ENCODE results near the gene TMEM131. TPM values are rescaled to one million over a fixed set of nuclear protein-coding genes. Genes with fewer than 3 reads are reported as not detected.
"Not testable (repeated sequence)": the region's sequence is repeated elsewhere in the genome, so short reads cannot be mapped to it uniquely, and the experiment has no call there.

The TMEM131 gene
- total RNA-seq, 2 donors from 2014 or later = 39.0 to 43.0 TPM

- H3K27ac ChIP-seq (ENCODE audit: low read depth, low read length) = no peak overlapping the region
- no peak overlapping the region for H3K27ac Mint-ChIP-seq
- 100% methylated on average over 1 of the region's 1 CpG for WGBS, 2 experiments (ENCODE audit: insufficient coverage in 1 of 2, insufficient read length in 1 of 2)
- H3K4me3 ChIP-seq (ENCODE audit: low read length) = no peak overlapping the region
- no peaks in the 10 kb centered on the region for H3K9me3 ChIP-seq (ENCODE audit: control insufficient read depth, low read length)
- H3K9me3 Mint-ChIP-seq = no peaks in the 10 kb centered on the region
- H3K27me3 Mint-ChIP-seq (ENCODE audit: insufficient read depth) = no peaks in the 10 kb centered on the region
- no peaks in the 10 kb centered on the region for H3K27me3 ChIP-seq (ENCODE audit: control insufficient read depth, insufficient read depth, low read length, poor library complexity, severe bottlenecking)
- DNase-seq = no peak
- H3K36me3 Mint-ChIP-seq (ENCODE audit: low read depth) = peaks cover 10% of the 10 kb centered on the region
- no peak for TF ChIP-seq CTCF (conservative IDR thresholded peaks at IDR 0.05)
- H3K4me3 Mint-ChIP-seq = no peak overlapping the region
- H3K4me1 ChIP-seq (ENCODE audit: control insufficient read depth, insufficient read depth, low read length) = no peaks in the 10 kb centered on the region
- H3K9ac ChIP-seq (ENCODE audit: extremely low read depth, low read length, poor library complexity, severe bottlenecking) = no peak overlapping the region
- peaks cover 46% of the 10 kb centered on the region for H3K36me3 ChIP-seq (ENCODE audit: control insufficient read depth, insufficient read depth, low read length)
- peaks cover 5% of the 10 kb centered on the region for H3K4me1 Mint-ChIP-seq
These were observed 90.5 kb downstream of the TMEM131 start for GRCh38 chr2:97905294-97905693.

GRCh38 chr2:97901862-97902261 lies 93.9 kb downstream of the TMEM131 start:
- Histone ChIP-seq H3K27ac (ENCODE audit: low read depth, low read length) (no peak overlapping the region), H3K4me1 (ENCODE audit: control insufficient read depth, insufficient read depth, low read length) (no peaks in the 10 kb centered on the region), H3K36me3 (ENCODE audit: control insufficient read depth, insufficient read depth, low read length) (peaks cover 50% of the 10 kb centered on the region), H3K9me3 (ENCODE audit: control insufficient read depth, low read length) (no peaks in the 10 kb centered on the region), H3K27me3 (ENCODE audit: control insufficient read depth, insufficient read depth, low read length, poor library complexity, severe bottlenecking) (no peaks in the 10 kb centered on the region), H3K4me3 (ENCODE audit: low read length) (no peak overlapping the region), H3K9ac (ENCODE audit: extremely low read depth, low read length, poor library complexity, severe bottlenecking) (no peak overlapping the region)
- DNase-seq = no peak
- peaks cover 9% of the 10 kb centered on the region for H3K36me3 Mint-ChIP-seq (ENCODE audit: low read depth)
- no peak for TF ChIP-seq CTCF (conservative IDR thresholded peaks at IDR 0.05)
- H3K27me3 Mint-ChIP-seq (ENCODE audit: insufficient read depth) = no peaks in the 10 kb centered on the region
- no peaks in the 10 kb centered on the region for H3K9me3 Mint-ChIP-seq
- no peak overlapping the region for H3K4me3 Mint-ChIP-seq
- H3K27ac Mint-ChIP-seq = no peak overlapping the region
- H3K4me1 Mint-ChIP-seq = peaks cover 2% of the 10 kb centered on the region

GRCh38 chr2:97900806-97901205 lies 94.9 kb downstream of the TMEM131 start:
- DNase-seq = no peak
- H3K27ac ChIP-seq (ENCODE audit: low read depth, low read length) = no peak overlapping the region
- no peak overlapping the region for H3K4me3 Mint-ChIP-seq
- H3K27me3 Mint-ChIP-seq (ENCODE audit: insufficient read depth) = no peaks in the 10 kb centered on the region
- H3K4me1 ChIP-seq (ENCODE audit: control insufficient read depth, insufficient read depth, low read length) = no peaks in the 10 kb centered on the region
- H3K4me1 Mint-ChIP-seq = peaks cover 2% of the 10 kb centered on the region
- H3K27me3 ChIP-seq (ENCODE audit: control insufficient read depth, insufficient read depth, low read length, poor library complexity, severe bottlenecking) = no peaks in the 10 kb centered on the region
- H3K9me3 ChIP-seq (ENCODE audit: control insufficient read depth, low read length) = peaks cover 5% of the 10 kb centered on the region
- peaks cover 39% of the 10 kb centered on the region for H3K36me3 ChIP-seq (ENCODE audit: control insufficient read depth, insufficient read depth, low read length)
- no peak overlapping the region for H3K27ac Mint-ChIP-seq
- TF ChIP-seq CTCF (conservative IDR thresholded peaks at IDR 0.05) = no peak
- H3K36me3 Mint-ChIP-seq (ENCODE audit: low read depth) = peaks cover 12% of the 10 kb centered on the region
- no peak overlapping the region for H3K4me3 ChIP-seq (ENCODE audit: low read length)
- WGBS, 2 experiments (ENCODE audit: insufficient coverage in 1 of 2, insufficient read length in 1 of 2) = 89% methylated on average over 2 of the region's 2 CpGs; no CpG with 5 or more reads in 1 of the 2 experiments
- H3K9ac ChIP-seq (ENCODE audit: extremely low read depth, low read length, poor library complexity, severe bottlenecking) = no peak overlapping the region
- peaks cover 2% of the 10 kb centered on the region for H3K9me3 Mint-ChIP-seq

GRCh38 chr2:97893042-97893441 lies 102.7 kb downstream of the TMEM131 start:
- H3K4me3 Mint-ChIP-seq; H3K27ac Mint-ChIP-seq; H3K27me3 ChIP-seq (ENCODE audit: control insufficient read depth, insufficient read depth, low read length, poor library complexity, severe bottlenecking); H3K4me1 ChIP-seq (ENCODE audit: control insufficient read depth, insufficient read depth, low read length); H3K4me1 Mint-ChIP-seq; H3K9ac ChIP-seq (ENCODE audit: extremely low read depth, low read length, poor library complexity, severe bottlenecking); H3K4me3 ChIP-seq (ENCODE audit: low read length); H3K9me3 ChIP-seq (ENCODE audit: control insufficient read depth, low read length); DNase-seq; H3K27ac ChIP-seq (ENCODE audit: low read depth, low read length): not testable (repeated sequence)
- peaks cover 11% of the 10 kb centered on the region for H3K36me3 ChIP-seq (ENCODE audit: control insufficient read depth, insufficient read depth, low read length)
- H3K36me3 Mint-ChIP-seq (ENCODE audit: low read depth) = peaks cover 28% of the 10 kb centered on the region
- WGBS, 2 experiments (ENCODE audit: insufficient coverage in 1 of 2, insufficient read length in 1 of 2) = 85% methylated on average over 4 of the region's 4 CpGs; no CpG with 5 or more reads in 1 of the 2 experiments
- peaks cover 19% of the 10 kb centered on the region for H3K9me3 Mint-ChIP-seq
- H3K27me3 Mint-ChIP-seq (ENCODE audit: insufficient read depth) = peaks cover 12% of the 10 kb centered on the region

Data from endodermal cell (in vitro differentiated cells).